ENCODE data around the gene KIF1C. TPM values are rescaled to one million over a fixed set of nuclear protein-coding genes. Genes with fewer than 3 reads are reported as not detected.

Gene KIF1C
- total RNA-seq, 3 donors from 2014 or later (not counting 1 experiment from before 2014, with no cell fraction given), result 17.1 to 28.6 (median 22.2) TPM

DNA sequence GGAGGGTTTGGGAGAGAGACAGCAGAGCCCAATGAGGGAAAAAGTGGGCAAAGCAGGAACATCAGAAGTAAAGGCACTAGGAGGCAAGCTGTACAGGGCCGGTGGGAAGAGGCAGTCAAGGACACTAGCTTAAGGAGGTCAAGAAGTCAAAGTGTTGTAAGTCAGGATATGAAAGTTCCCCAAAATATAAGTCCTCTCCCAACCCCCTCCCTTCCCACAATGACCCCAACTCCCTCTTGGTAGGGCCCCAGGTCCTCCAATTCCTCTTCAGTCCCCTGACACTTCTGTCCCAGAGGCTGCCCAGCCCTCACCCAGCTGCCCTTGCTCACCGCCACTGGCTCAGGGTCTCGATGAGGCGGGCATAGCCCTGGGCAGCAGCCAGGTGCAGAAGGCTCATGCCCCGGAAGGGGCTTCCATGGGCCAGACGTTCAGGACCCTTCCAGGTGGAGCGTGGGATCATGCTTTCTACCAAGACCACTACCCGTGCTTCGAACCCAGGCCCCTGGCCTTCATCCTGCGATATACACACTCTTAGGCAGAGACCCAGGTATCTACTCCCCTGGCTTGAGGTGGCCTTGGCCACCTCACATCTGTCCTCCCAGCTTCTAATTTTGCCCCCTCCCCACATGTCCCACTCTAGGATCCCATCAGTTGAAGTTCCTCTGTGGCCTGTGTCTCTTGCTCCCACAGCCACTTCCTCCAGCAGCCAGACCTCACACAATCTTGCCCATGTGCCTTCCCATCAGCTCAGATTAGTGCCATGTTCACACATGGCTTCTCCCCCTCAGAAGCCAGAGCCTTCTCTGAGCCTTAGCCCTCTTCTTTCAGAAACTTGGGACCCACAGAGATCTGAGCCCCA lies 24.3 kb upstream of the KIF1C start:
- H3K36me3 ChIP-seq (ENCODE audit: control insufficient read depth, insufficient read depth, low read length), result peaks cover 59% of the 10 kb centered on the region
- H3K4me3 Mint-ChIP-seq, result no peak overlapping the region
- no peaks in the 10 kb centered on the region for H3K27me3 ChIP-seq (ENCODE audit: control insufficient read depth, insufficient read depth, low read length)
- H3K27ac ChIP-seq (ENCODE audit: low read length), result no peak overlapping the region
- no peaks in the 10 kb centered on the region for H3K9me3 ChIP-seq (ENCODE audit: control insufficient read depth, insufficient read depth, low read length)
- H3K36me3 Mint-ChIP-seq, result no peaks in the 10 kb centered on the region
- H3K4me1 Mint-ChIP-seq, result peaks cover 0 to 14% of the 10 kb centered on the region in 2 donors
- DNase-seq (no peak), ATAC-seq (peak in 1 of 3 donors; percentile 7)
- WGBS (ENCODE audit: insufficient coverage), result 95% methylated on average over 10 of the region's 10 CpGs
- TF ChIP-seq, protein P1, sequence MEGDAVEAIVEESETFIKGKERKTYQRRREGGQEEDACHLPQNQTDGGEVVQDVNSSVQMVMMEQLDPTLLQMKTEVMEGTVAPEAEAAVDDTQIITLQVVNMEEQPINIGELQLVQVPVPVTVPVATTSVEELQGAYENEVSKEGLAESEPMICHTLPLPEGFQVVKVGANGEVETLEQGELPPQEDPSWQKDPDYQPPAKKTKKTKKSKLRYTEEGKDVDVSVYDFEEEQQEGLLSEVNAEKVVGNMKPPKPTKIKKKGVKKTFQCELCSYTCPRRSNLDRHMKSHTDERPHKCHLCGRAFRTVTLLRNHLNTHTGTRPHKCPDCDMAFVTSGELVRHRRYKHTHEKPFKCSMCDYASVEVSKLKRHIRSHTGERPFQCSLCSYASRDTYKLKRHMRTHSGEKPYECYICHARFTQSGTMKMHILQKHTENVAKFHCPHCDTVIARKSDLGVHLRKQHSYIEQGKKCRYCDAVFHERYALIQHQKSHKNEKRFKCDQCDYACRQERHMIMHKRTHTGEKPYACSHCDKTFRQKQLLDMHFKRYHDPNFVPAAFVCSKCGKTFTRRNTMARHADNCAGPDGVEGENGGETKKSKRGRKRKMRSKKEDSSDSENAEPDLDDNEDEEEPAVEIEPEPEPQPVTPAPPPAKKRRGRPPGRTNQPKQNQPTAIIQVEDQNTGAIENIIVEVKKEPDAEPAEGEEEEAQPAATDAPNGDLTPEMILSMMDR (IDR thresholded peaks at IDR 0.05), result no peak
- intact Hi-C loops (cut with micrococcal nuclease), result no loop called here
- H3K27me3 Mint-ChIP-seq (ENCODE audit: low read depth in 2 of 2), result no peaks in the 10 kb centered on the region
- no peaks in the 10 kb centered on the region for H3K9me3 Mint-ChIP-seq
- H3K4me1 ChIP-seq (ENCODE audit: control insufficient read depth, insufficient read depth, low read length), result peaks cover 19% of the 10 kb centered on the region
- H3K27ac Mint-ChIP-seq, result peak overlapping the region in 1 of 2 donors; percentile 48
- H3K4me3 ChIP-seq (ENCODE audit: low read length), result no peak overlapping the region

DNA sequence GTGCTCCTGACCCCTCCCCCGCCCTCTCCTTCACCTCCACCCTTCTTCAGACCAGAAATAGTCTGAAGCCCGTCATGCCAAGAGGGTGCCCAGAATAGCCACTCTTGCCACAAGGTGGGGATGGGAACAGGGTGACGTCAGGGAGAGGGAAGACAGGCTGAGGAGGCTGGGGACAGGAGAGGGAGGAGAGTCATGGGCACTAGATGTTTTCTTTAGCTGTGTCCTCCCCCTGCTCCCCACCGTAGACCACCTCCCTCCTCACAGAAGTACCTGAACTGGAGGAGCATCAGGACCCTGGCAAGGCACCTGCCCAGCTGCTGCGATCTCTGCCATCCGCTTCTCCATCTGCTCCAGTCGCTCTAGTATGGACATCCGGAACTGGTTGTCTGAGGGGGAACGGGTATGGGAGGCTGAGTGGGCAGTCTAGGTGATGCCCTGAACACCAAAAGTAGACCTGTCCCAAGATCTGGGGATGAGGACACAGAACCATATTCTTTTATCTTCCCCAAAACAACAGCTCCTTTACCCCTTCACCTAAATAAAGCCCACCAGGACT lies 23.6 kb upstream of the KIF1C start:
- no peak for ATAC-seq
- Mint-ChIP-seq H3K4me1 (peaks cover 0 to 14% of the 10 kb centered on the region in 2 donors), H3K4me3 (no peak overlapping the region), H3K36me3 (no peaks in the 10 kb centered on the region), H3K27ac (no peak overlapping the region), H3K9me3 (no peaks in the 10 kb centered on the region), H3K27me3 (ENCODE audit: low read depth in 2 of 2) (no peaks in the 10 kb centered on the region)
- H3K27ac ChIP-seq (ENCODE audit: low read length), result no peak overlapping the region
- DNase-seq, result no peak
- no peaks in the 10 kb centered on the region for H3K9me3 ChIP-seq (ENCODE audit: control insufficient read depth, insufficient read depth, low read length)
- peaks cover 64% of the 10 kb centered on the region for H3K36me3 ChIP-seq (ENCODE audit: control insufficient read depth, insufficient read depth, low read length)
- intact Hi-C loops (cut with micrococcal nuclease), result no loop called here
- TF ChIP-seq, protein P1 (IDR thresholded peaks at IDR 0.05), result no peak
- H3K4me1 ChIP-seq (ENCODE audit: control insufficient read depth, insufficient read depth, low read length), result peaks cover 14% of the 10 kb centered on the region
- WGBS (ENCODE audit: insufficient coverage), result 91% methylated on average over 9 of the region's 9 CpGs
- H3K27me3 ChIP-seq (ENCODE audit: control insufficient read depth, insufficient read depth, low read length), result no peaks in the 10 kb centered on the region
- H3K4me3 ChIP-seq (ENCODE audit: low read length), result no peak overlapping the region

GRCh38 chr17:4978726-4979125 lies 19.0 kb upstream of the KIF1C start:
- no peaks in the 10 kb centered on the region for H3K27me3 ChIP-seq (ENCODE audit: control insufficient read depth, insufficient read depth, low read length)
- peaks cover 54% of the 10 kb centered on the region for H3K36me3 ChIP-seq (ENCODE audit: control insufficient read depth, insufficient read depth, low read length)
- H3K27ac ChIP-seq (ENCODE audit: low read length), result no peak overlapping the region
- Mint-ChIP-seq H3K36me3 (peaks cover 6% of the 10 kb centered on the region), H3K4me1 (peaks cover 8 to 31% of the 10 kb centered on the region in 2 donors), H3K9me3 (no peaks in the 10 kb centered on the region), H3K27ac (no peak overlapping the region), H3K4me3 (no peak overlapping the region), H3K27me3 (ENCODE audit: low read depth in 2 of 2) (no peaks in the 10 kb centered on the region)
- DNase-seq (no peak), ATAC-seq (no peak)
- intact Hi-C loops (cut with micrococcal nuclease), result no loop called here
- no peaks in the 10 kb centered on the region for H3K9me3 ChIP-seq (ENCODE audit: control insufficient read depth, insufficient read depth, low read length)
- H3K4me1 ChIP-seq (ENCODE audit: control insufficient read depth, insufficient read depth, low read length), result peaks cover 24% of the 10 kb centered on the region
- TF ChIP-seq, protein P1 (IDR thresholded peaks at IDR 0.05), result no peak
- H3K4me3 ChIP-seq (ENCODE audit: low read length), result no peak overlapping the region

Measured in natural killer cell (primary cell).